Daoy (cell line): ENCODE measurements around the gene GLRX3. TPM values are rescaled to one million over a fixed set of nuclear protein-coding genes. Genes with fewer than 3 reads are reported as not detected.
A peak's percentile ranks its signal among the peaks of the same experiment; 100 is the strongest.

ENCODE experiments used
- DNase-seq: peaks from one replicate; pipeline ENCODE4 v3.0.0-alpha.2; 2015; ENCODE audit warnings: low read depth
- total RNA-seq: library from RNA; depleted of rRNA; stranded (reverse); fragments of >200 nt; shearing (Covaris generic); gene quantifications from 2 replicates; pipeline ENCODE4 v1.2.3, GENCODE V29; 2014

GLRX3 gene
- total RNA-seq, 1 experiment from 2014 or later, result 193 TPM

DNA sequence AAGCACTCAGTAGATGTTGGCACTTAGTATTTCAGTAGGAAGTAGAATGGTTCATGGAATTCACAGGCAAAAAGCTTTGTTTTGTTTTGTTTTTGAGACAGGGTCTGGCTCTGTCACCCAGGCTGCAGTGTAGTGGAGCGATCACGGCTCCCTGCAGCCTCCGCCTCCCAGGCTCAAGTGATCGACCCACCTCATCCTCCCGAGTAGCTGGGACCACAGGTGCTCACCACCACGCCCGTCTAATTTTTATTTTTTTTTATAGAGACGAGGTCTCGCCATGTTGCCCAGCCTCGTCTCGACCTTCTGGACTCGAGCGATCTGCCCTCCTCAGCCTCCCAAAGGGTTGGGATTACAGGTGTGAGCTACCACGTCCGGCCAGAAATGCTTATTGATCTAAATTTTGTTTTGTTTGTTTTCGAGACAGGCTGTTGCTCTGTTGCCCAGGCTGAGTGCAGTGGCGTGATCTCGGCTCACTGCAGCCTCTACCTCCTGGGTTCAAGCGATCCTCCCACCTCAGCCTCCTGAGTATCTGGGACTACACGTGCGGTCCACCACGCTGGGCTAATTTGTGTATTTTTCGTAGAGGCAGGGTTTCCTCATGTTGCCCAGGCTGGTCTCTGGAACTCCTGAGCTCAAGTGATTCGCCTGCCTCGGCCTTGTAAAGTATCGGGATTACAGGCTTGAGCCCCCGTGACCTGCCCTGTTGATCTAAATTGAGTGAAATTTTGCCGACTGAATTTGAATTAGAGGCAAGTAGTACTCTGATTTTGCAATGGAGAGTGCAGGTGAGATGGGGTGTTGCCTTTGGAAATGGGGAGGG lies 1.7 kb downstream of the GLRX3 start:
- DNase-seq, result no peak

GRCh38 chr10:130138479-130138866 lies 2.3 kb downstream of the GLRX3 start:
- DNase-seq, result peak; percentile 61

DNA sequence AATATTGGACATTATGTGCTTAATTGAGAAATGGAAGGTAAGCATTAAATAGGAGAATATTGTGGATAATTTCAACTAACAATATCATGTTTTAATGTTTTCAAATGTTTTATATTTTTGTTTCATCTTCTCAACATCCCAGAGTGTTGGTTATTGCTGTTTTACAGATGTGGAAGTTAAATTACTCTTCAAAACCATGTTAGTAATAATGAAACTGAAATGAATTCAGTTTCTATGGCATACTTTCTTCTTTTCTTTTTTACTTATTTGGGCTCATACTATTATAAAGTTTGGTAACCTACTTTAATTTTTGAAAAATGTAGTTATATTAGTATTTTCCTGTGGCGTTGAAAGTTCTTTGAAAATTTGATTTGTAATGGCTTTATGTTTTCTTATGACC lies 4.2 kb downstream of the GLRX3 start:
- DNase-seq, result no peak

GRCh38 chr10:130141038-130141437 lies 4.8 kb downstream of the GLRX3 start:
- DNase-seq, result no peak

DNA sequence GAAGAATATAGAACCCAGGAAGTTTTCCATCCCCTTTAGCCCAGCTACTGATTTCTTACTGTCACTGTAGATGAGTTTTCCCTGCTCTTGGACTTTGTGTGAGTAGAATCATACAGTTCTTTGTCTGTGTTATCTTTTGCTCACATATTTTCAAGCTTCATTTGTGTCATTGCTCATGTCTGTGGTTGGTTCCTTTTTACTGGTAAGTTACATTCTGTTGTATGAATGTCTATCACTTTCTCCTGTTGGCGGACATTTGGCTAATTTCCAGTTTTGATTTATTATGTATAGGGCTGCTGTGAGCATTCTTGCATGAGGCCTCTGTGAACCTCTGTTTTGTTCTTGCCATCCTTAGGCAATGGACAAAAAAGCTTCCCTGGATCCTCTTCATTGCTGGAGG lies 5.3 kb downstream of the GLRX3 start:
- DNase-seq, result no peak

DNA sequence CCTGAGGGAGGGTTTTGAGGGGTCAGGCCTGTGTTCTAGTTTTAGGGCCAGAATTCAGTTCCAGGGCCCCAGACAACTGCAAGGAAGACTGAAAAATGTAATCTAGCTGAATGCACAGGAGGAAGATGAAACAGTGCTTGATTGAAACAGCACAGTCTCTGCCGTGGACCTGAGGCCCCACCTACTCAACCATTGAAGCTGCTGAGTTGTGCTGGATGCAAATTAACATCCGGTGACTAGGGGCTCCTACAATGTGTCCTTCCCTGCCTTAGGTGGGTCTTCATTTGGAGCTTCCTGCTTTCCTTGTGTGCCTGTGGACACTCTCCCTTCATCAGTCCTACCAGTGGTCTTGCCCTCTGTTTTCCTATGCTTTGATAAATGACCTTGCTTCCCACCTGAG lies 5.7 kb downstream of the GLRX3 start:
- DNase-seq, result no peak

- no peak for DNase-seq
These were observed 9.9 kb downstream of the GLRX3 start for GRCh38 chr10:130146042-130146441.

DNA sequence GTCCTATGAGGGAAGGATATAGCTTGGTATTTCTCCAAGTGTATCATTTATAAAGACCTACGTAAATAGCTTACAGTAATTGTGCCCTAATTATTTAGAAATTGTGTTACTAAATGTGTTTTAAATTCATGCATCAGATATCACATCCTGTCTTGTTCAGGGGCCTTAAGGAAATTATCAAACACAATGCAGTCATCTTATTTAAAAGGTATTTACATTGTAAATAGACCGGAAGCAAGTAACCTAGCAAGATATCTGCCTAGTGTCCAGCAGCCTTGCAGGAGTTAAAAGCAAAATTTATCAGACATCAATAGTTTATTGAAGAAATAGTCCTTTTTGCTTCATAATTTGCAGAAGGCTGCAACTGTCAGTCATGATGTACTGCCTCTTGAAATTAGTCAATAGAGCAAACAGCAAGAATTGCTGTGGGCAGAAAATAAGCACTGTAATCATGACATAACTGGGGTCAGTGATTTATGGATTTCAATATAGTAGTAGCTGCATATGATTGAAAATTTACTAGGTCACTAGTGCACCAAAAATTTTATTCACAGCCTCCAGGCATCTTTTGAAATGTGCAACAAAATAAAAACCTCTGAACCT lies 23.1 kb downstream of the GLRX3 start:
- DNase-seq, result no peak

GRCh38 chr10:130160775-130161174 lies 24.6 kb downstream of the GLRX3 start:
- no peak for DNase-seq

DNA sequence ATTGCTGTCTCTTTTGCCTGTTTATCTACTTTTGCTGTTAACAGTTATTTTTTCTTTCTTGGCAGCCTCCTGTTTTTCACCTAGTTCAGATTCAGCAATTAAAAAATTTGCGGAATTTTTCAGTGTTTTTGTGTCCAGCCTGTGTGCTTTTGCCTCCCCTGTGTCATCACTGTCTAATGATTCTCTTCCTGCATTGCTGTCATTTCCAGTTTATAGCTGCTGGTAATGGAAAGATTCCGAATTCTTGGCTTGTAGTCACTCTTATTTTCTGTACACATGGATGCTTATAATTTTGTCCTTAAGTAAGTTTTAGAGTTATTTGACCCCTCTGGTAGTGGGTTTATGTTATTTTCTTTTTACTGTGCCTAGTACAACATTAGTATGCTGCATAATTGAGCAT lies 25.1 kb downstream of the GLRX3 start:
- DNase-seq, result no peak

- no peak for DNase-seq
These were observed 31.0 kb downstream of the GLRX3 start for GRCh38 chr10:130167193-130167592.

- DNase-seq, result no peak
These were observed 31.5 kb downstream of the GLRX3 start for GRCh38 chr10:130167707-130168106.

DNA sequence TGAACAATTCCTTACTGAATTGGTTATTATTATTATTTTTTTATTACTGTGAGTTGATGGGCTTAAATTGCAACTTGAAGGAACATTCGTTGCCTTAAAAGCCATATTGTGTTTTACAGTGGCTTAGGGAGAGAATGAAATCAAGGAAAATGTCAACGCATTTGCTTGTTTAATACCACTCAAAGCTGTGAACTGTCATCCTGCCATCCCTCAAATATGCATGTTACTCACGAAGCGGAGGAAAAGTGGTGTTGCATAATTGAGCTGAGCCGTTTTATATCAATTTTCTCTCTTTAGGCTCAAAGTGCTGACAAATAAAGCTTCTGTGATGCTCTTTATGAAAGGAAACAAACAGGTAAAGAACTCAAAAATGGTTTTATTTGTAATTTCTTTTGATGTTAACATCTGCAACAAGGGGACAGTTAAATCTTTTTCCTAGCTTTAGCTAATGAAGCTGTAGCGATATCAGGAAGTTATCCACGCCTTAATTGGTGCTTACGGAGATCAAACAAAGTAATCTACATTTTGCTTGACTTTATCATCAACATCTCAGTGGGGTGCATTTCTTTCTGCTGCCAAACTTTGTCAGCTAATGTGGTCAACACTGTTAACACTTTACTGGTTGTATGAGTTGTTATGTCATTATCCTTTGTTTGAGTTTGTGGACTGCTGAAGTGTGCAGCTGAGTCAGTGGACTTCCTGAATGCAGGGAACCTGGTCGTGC lies 33.1 kb downstream of the GLRX3 start:
- peak; percentile 57 for DNase-seq

DNA sequence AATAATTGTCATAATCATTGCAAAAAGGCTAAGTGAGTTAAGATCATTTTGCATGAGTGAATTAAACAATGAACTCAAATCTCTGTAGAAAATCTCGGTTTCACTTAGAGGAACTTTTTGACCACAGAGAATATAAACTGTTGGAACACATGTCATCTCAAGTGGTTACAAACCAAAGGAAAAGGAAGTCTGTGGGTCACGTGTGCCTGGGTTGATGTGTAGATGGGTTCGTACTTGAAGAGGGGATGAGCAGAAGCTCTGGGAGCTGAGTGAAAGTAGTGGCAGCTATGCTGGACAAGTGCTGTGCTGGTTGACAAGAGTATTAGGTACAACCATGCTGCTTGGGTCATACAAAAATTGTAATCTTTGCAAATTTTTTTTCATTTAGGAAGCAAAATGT lies 35.0 kb downstream of the GLRX3 start:
- no peak for DNase-seq

DNA sequence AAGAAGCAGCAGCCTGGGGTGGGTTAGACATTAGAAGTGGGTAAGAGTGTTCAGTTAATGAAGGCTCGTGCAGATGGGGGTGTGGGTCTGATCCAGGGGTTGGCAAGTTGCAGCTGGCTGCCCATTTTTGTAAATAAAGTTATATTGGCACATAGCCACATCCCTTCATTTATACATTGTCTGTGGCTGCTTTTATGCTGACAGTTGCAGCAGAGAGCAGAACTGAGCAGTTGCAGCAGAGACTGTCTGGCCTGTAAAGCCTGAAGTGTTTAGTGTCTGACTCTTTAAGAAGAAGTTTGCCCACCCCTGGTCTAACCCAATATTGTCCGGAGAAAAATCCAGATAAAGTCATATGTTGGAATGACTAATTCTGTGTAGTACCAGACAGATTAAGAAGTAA lies 38.1 kb downstream of the GLRX3 start:
- no peak for DNase-seq

GRCh38 chr10:130175074-130175473 lies 38.9 kb downstream of the GLRX3 start:
- no peak for DNase-seq

DNA sequence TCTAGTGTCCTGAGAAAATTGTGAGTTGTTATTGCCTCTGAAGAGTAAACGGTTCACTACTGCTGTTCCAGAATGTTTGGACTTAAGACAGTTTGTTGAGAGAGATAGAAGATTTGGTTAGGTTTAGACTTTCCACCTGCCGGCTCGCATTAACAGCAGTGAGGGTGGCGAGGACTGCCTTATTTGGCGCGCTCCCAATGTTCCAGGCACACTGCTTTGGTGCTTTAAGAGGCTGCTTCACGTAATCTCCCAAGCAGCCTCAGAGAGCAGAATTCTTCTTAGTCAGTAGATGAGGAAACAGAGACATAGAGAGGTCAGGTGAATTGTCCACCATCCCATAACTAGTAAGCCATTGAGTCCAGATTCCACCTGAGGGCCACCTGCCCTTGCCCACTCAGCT lies 41.1 kb downstream of the GLRX3 start:
- DNase-seq, result no peak

DNA sequence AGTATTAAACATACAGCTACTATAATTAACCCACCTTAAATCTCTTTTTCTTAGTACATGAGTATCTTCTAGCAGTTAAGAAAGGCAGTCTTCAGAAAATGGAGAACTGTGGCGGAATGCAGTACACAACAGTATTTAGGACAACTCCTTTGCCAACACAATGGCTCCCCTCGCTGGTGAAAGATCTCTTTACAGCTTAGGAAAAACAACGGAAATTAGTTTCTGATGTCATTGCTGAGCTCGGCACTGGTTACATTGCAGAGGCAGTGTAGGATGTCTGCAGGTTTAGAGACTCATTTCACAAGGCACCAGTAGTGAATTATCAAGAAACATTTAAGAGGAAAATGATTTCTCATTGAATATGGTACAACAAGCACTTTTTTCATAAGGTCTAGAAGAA lies 43.4 kb downstream of the GLRX3 start:
- peak; percentile 30 for DNase-seq

DNA sequence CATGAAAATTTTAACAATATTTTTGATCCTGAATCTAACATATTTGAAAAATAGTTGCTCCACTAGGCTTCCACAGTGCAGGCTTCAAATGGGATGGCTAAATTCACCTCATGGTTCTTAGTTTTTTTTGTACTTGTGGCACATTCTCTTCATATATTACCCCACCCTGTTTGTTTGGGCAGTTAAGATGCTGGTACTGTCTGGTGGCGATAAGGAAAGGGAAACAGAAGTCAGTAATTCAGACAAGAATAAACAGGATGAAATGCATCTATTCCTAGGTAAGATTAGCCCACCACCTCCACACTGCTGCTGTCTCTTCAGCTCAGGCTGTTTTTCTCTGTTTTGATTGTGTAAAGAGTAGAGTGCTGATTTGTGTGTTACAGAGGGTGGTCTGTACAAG lies 44.2 kb downstream of the GLRX3 start:
- no peak for DNase-seq

DNA sequence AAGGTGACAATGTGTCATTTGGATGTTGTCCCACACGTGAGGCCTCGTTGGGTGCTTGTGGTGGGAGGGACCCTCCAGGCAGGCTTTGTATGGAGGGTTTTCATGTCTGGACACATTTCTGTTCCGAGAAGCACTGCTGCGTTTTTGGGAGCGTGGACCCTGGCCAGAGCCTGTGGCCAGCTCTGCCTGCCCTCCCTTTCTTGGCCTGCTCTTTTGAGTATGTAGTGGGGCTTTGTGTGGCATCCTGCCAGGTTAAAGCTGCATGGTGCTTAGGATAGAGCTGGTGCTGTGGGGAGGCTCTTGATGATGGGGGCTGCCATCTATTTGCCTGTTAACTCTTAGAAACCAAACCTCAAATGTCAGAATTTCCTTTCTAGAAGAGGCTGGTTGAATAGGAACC lies 45.7 kb downstream of the GLRX3 start:
- no peak for DNase-seq

- DNase-seq, result no peak
These were observed 49.4 kb downstream of the GLRX3 start for GRCh38 chr10:130185591-130185990.

- no peak for DNase-seq
These were observed 52.3 kb downstream of the GLRX3 start for GRCh38 chr10:130188195-130189175.
